PC-9 (cell line): ENCODE measurements around the gene ZNF148. TPM values are rescaled to one million over a fixed set of nuclear protein-coding genes. Genes with fewer than 3 reads are reported as not detected.

ENCODE experiments used
- BruUV-seq: library from RNA; stranded (reverse); fragments of 400-500 nt; replicated peaks from 2 replicates; lab custom pipeline; 2021; lab: Mats Ljungman, UMichigan
- CTCF ChIA-PET: fragments of 300-600 bp; sonication (Branson Sonifier 250); formaldehyde crosslinking; loops from one replicate; lab custom pipeline; 2022; ENCODE audit warnings: antibody characterized with exemption; lab: Charles Lee
- POLR2A ChIA-PET: fragments of 300-600 bp; sonication (Branson Sonifier 250); formaldehyde crosslinking; loops from one replicate; lab custom pipeline; 2022; ENCODE audit warnings: antibody characterized with exemption; ENCODE audit not compliant: unreplicated experiment; lab: Charles Lee
- DNase-seq, 2 experiments: peaks; one replicate each; pipeline versions ENCODE4 v3.0.0 to v3.0.0-alpha.2; 2015 to 2022; ENCODE audit warnings: mixed read lengths in 1 of 2
- H2AFZ ChIP-seq: fragments of 200-600 bp; sonication (generic); 2 replicates; pipeline ENCODE4 v1.8.1; 2017; ENCODE audit warnings: antibody characterized with exemption
- H3F3A ChIP-seq: fragments of 200-600 bp; sonication (generic); 2 replicates; pipeline ENCODE4 v1.8.1; 2017; ENCODE audit warnings: antibody characterized with exemption, mild to moderate bottlenecking, low read depth; ENCODE audit not compliant: insufficient read depth
- H3K27ac ChIP-seq: fragments of 200-600 bp; sonication (generic); 2 replicates; pipeline ENCODE4 v1.6.1; 2016; ENCODE audit warnings: mixed run types
- H3K27me3 ChIP-seq: fragments of 200-600 bp; sonication (generic); 2 replicates; pipeline ENCODE4 v1.6.1; 2016; ENCODE audit warnings: low read depth, mixed run types; ENCODE audit not compliant: insufficient read depth
- H3K36me3 ChIP-seq: fragments of 200-600 bp; sonication (generic); 2 replicates; pipeline ENCODE4 v1.6.1; 2016; ENCODE audit warnings: low read depth, mixed run types
- H3K4me1 ChIP-seq: fragments of 200-600 bp; sonication (generic); replicated peaks from 2 replicates; pipeline ENCODE4 v1.6.1; 2016; ENCODE audit warnings: mixed run types; ENCODE audit not compliant: insufficient read depth
- H3K4me2 ChIP-seq: fragments of 200-600 bp; sonication (generic); 2 replicates; pipeline ENCODE4 v1.6.1; 2017; ENCODE audit warnings: mixed run types
- H3K4me3 ChIP-seq: fragments of 200-600 bp; sonication (generic); 2 replicates; pipeline ENCODE4 v1.6.1; 2016; ENCODE audit warnings: mixed run types
- H3K79me2 ChIP-seq: fragments of 200-600 bp; sonication (generic); 2 replicates; pipeline ENCODE4 v1.6.1; 2017; ENCODE audit warnings: low read depth, mixed run types
- H3K9me2 ChIP-seq: fragments of 200-600 bp; sonication (generic); 2 replicates; pipeline ENCODE4 v1.8.1; 2017; ENCODE audit warnings: mild to moderate bottlenecking; ENCODE audit not compliant: insufficient read depth
- H3K9me3 ChIP-seq: fragments of 200-600 bp; sonication (generic); 2 replicates; pipeline ENCODE4 v1.8.1; 2016; ENCODE audit warnings: low read depth; ENCODE audit not compliant: insufficient read depth
- H4K20me1 ChIP-seq: fragments of 200-600 bp; sonication (generic); 2 replicates; pipeline ENCODE4 v1.8.1; 2017; ENCODE audit not compliant: insufficient read depth
- CTCF ChIP-seq: fragments of 200-600 bp; sonication (generic); conservative IDR thresholded peaks from 2 replicates; pipeline ENCODE4 v1.6.1; 2017; ENCODE audit warnings: mixed run types, antibody characterized with exemption, mild to moderate bottlenecking, moderate library complexity
- EZH2 ChIP-seq: fragments of 200-600 bp; sonication (generic); IDR thresholded peaks from 2 replicates; pipeline ENCODE4 v1.8.0; 2017; ENCODE audit warnings: antibody characterized with exemption, low read depth
- intact Hi-C: fragments of 100-400 bp; cut with micrococcal nuclease; formaldehyde crosslinking; loops from one replicate; pipeline ENCODE4 v1.10.0; 2022; ENCODE audit not compliant: unreplicated experiment
- total RNA-seq: library from RNA; stranded (reverse); gene quantifications from 2 replicates; pipeline ENCODE4 v1.2.3, GENCODE V29; 2021

The ZNF148 gene
- total RNA-seq, 1 experiment from 2014 or later = 62.6 TPM

GRCh38 chr3:125211523-125212090, 163.5 kb downstream of the ZNF148 start:
- H3K27ac ChIP-seq = no peak overlapping the region
- no peaks in the 10 kb centered on the region for H3K36me3 ChIP-seq
- peak overlapping the region; percentile 92 for H3K4me2 ChIP-seq
- peaks cover 6% of the 10 kb centered on the region; the same call in 1 of the 2 replicates for H3K79me2 ChIP-seq
- TF ChIP-seq CTCF (no peak), EZH2 (no peak)
- no peaks in the 10 kb centered on the region for H3K9me3 ChIP-seq
- H3F3A ChIP-seq = no peaks in the 10 kb centered on the region
- 0 out of 2 replicates have a peak, but pooled peaks cover 17% of the 10 kb centered on the region for H3K4me1 ChIP-seq
- peak overlapping the region; percentile 68 for H3K4me3 ChIP-seq
- H3K27me3 ChIP-seq = no peaks in the 10 kb centered on the region
- ChIA-PET CTCF (interaction anchor here (0.6 to 0.7 kb wide), 2 partner anchors 227 to 272 kb away, joined by 3 to 4 read pairs; no protein-coding TSS in a partner anchor), POLR2A (no interaction called here)
- no peaks in the 10 kb centered on the region for H3K9me2 ChIP-seq
- peak overlapping the region; percentile 97 for H2AFZ ChIP-seq
- DNase-seq = peak in 1 of 2 experiments; percentile 19
- intact Hi-C loops = loop anchor here (5.0 kb wide), 4 partner anchors 69 to 226 kb away; no protein-coding TSS in a partner anchor
- H4K20me1 ChIP-seq = no peaks in the 10 kb centered on the region
- BruUV-seq = no TSS peak

GRCh38 chr3:125207949-125208568, 167.1 kb downstream of the ZNF148 start:
- H3K9me3 ChIP-seq = no peaks in the 10 kb centered on the region
- no peak overlapping the region for H3K4me2 ChIP-seq
- ChIA-PET POLR2A (no interaction called here), CTCF (interaction anchor here (0.6 to 0.7 kb wide), 2 partner anchors 129 to 304 kb away, joined by 3 read pairs; no protein-coding TSS in a partner anchor)
- H4K20me1 ChIP-seq = no peaks in the 10 kb centered on the region
- H3F3A ChIP-seq = no peaks in the 10 kb centered on the region
- H3K79me2 ChIP-seq = peaks cover 6% of the 10 kb centered on the region; the same call in 1 of the 2 replicates
- no peaks in the 10 kb centered on the region for H3K27me3 ChIP-seq
- 0 out of 2 replicates have a peak, but pooled peaks cover 15% of the 10 kb centered on the region for H3K4me1 ChIP-seq
- TF ChIP-seq EZH2 (no peak), CTCF (no peak)
- no peaks in the 10 kb centered on the region for H3K9me2 ChIP-seq
- DNase-seq = no peak
- BruUV-seq = no TSS peak
- H3K36me3 ChIP-seq = no peaks in the 10 kb centered on the region
- H3K4me3 ChIP-seq = no peak overlapping the region
- H3K27ac ChIP-seq = no peak overlapping the region
- intact Hi-C loops = no loop called here
- H2AFZ ChIP-seq = no peak overlapping the region

- TF ChIP-seq CTCF = no peak
- no peak for TF ChIP-seq EZH2
- CTCF ChIA-PET = no interaction called here
- intact Hi-C loops = no loop called here
Measured at GRCh38 chr3:125207507-125207906, 167.6 kb downstream of the ZNF148 start.

More at GRCh38 chr3:125207507-125207906, 167.6 kb downstream of the ZNF148 start:
- H4K20me1 ChIP-seq = no peaks in the 10 kb centered on the region
- no peak overlapping the region for H3K4me3 ChIP-seq
- H3K27me3 ChIP-seq = no peaks in the 10 kb centered on the region
- no peaks in the 10 kb centered on the region for H3K9me2 ChIP-seq
- DNase-seq = no peak
- no peaks in the 10 kb centered on the region for H3K9me3 ChIP-seq
- H3K36me3 ChIP-seq = no peaks in the 10 kb centered on the region
- peaks cover 6% of the 10 kb centered on the region; the same call in 1 of the 2 replicates for H3K79me2 ChIP-seq
- no peak overlapping the region for H3K27ac ChIP-seq
- BruUV-seq = no TSS peak
- H3K4me2 ChIP-seq = no peak overlapping the region
- POLR2A ChIA-PET = no interaction called here
- no peaks in the 10 kb centered on the region for H3F3A ChIP-seq
- H3K4me1 ChIP-seq = 0 out of 2 replicates have a peak, but pooled peaks cover 12% of the 10 kb centered on the region
- no peak overlapping the region for H2AFZ ChIP-seq
